HG03039 (cell line): ENCODE results near the gene C2CD4C.
"Not testable (repeated sequence)": the region's sequence is repeated elsewhere in the genome, so short reads cannot be mapped to it uniquely, and the experiment has no call there.

Source experiments
- ATAC-seq: cut with Tn5 transposase; IDR thresholded peaks from one replicate; pipeline ENCODE4 v1.9.1; 2021; ENCODE audit warnings: mild to moderate bottlenecking, moderate library complexity; ENCODE audit not compliant: unreplicated experiment

Gene C2CD4C

GRCh38 chr19:408902-409515 lies at the start of gene C2CD4C:
C2CD4C (minus strand) TSS chr19:409147; CDS start chr19:408361, 786 bp downstream.
- no peak for ATAC-seq

GRCh38 chr19:458091-459042 lies 49.4 kb upstream of the C2CD4C start:
- ATAC-seq, result no peak

- no peak for ATAC-seq
These were observed 48.7 kb upstream of the C2CD4C start for GRCh38 chr19:457636-458035.

- no peak for ATAC-seq
These were observed 47.7 kb upstream of the C2CD4C start for GRCh38 chr19:456547-457110.

- ATAC-seq, result no peak
These were observed 47.1 kb upstream of the C2CD4C start for GRCh38 chr19:455851-456546.

GRCh38 chr19:455031-455705 lies 46.2 kb upstream of the C2CD4C start:
- ATAC-seq, result no peak

GRCh38 chr19:453606-454005 lies 44.7 kb upstream of the C2CD4C start:
- ATAC-seq, result no peak

GRCh38 chr19:452829-453228 lies 43.9 kb upstream of the C2CD4C start:
- no peak for ATAC-seq

GRCh38 chr19:450912-451481 lies 42.0 kb upstream of the C2CD4C start:
- ATAC-seq, result not testable (repeated sequence)

- ATAC-seq, result no peak
These were observed 41.0 kb upstream of the C2CD4C start for GRCh38 chr19:449916-450315.

GRCh38 chr19:447816-448560 lies 39.0 kb upstream of the C2CD4C start:
- no peak for ATAC-seq

GRCh38 chr19:447064-447426 lies 38.1 kb upstream of the C2CD4C start:
- no peak for ATAC-seq

- ATAC-seq, result no peak
These were observed 35.8 kb upstream of the C2CD4C start for GRCh38 chr19:444677-445210.

GRCh38 chr19:443005-443404 lies 34.1 kb upstream of the C2CD4C start:
- no peak for ATAC-seq

- ATAC-seq, result no peak
These were observed 33.1 kb upstream of the C2CD4C start for GRCh38 chr19:442085-442484.

GRCh38 chr19:441213-441836 lies 32.4 kb upstream of the C2CD4C start:
- ATAC-seq, result no peak

- ATAC-seq, result no peak
These were observed 31.7 kb upstream of the C2CD4C start for GRCh38 chr19:440391-441212.
